ENCODE results near the gene OGFOD3. TPM values are rescaled to one million over a fixed set of nuclear protein-coding genes. Genes with fewer than 3 reads are reported as not detected.
A peak's percentile ranks its signal among the peaks of the same experiment; 100 is the strongest.
"Not testable (repeated sequence)": the region's sequence is repeated elsewhere in the genome, so short reads cannot be mapped to it uniquely, and the experiment has no call there.

The OGFOD3 gene
- total and polyA plus RNA-seq, 3 experiments from 2014 or later = 27.9 to 29.9 (median 28.4) TPM

DNA sequence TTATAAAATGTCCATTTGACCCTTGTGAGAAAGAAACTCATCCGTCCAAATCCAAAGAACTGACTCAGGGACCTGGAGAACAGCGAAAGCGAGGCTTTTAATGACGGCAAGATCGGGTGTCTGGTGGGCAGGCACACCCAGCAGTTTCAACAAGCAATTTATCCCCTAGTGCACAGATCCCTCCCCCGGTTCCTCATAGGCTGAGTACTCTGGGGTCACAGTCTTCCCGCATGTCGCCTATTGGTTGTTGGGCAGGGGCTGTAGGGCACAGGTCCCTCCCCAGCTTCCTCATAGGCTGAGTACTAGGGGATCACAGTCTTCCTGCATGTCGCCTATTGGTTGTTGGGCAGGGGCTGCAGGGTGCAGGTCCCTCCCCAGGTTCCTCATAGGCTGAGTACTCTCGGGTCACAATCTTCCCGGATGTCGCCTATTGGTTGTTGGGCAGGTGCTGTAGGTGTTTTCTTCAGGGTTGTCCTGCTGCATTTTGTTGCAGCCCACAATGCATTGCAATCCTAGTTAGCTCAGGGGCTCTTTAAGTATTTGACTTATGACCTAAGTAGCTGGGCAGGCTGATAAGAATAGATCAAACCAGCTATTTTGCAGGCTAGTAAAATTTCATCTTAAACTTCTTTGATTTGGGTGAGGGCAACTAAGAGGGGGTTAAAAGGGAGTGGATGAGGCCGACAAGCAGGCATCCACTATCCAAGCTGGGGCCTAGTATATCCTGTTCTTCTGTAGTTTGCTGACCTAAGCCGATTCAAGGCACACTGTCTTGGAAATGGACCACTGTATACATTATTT, 50.5 kb downstream of the OGFOD3 start:
- peaks cover 10% of the 10 kb centered on the region for H3K27me3 ChIP-seq (ENCODE audit: insufficient read depth, low read length, poor library complexity, severe bottlenecking)
- Mint-ChIP-seq H3K4me3 (no peak overlapping the region), H3K4me1 (peaks cover 0 to 15% (median 7%) of the 10 kb centered on the region in 3 donors), H3K9me3 (no peaks in the 10 kb centered on the region), H3K36me3 (no peaks in the 10 kb centered on the region), H3K27ac (peak overlapping the region in 1 of 8 donors; percentile 10), H3K27me3 (peaks cover 20 to 32% of the 10 kb centered on the region in 2 donors)
- H3K4me1 ChIP-seq (ENCODE audit: insufficient read depth, low read length) = peaks cover 5% of the 10 kb centered on the region
- no peaks in the 10 kb centered on the region for H3K36me3 ChIP-seq (ENCODE audit: insufficient read depth, low read length)
- no peak for DNase-seq
- ChIA-PET CTCF (no interaction called here), POLR2A (no interaction called here)
- no peaks in the 10 kb centered on the region for H3K9me3 ChIP-seq (ENCODE audit: low read length)
- no peak overlapping the region for H3K4me3 ChIP-seq (ENCODE audit: low read length)
- peak overlapping the region; percentile 64 for H3K27ac ChIP-seq (ENCODE audit: low read depth, low read length)

DNA sequence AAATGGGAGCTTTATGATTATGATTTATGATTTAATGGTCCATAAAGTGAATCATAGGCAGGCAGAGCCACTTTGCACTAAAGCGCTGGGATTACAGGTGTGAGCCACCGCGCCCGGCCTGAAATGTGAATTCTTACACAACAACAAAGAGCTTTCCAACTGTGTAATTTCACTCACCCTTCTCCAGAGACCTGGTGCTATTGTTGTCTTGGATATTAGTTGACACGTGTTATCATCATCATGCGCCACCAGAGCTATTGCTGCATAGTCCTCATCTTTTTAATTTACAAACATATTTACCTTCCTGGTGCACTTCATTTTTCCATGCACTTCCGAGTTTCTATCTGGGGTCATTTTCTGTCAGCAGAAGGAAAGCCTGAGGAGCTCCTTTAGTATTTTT, 51.6 kb downstream of the OGFOD3 start:
- Histone ChIP-seq H3K27me3 (ENCODE audit: insufficient read depth, low read length, poor library complexity, severe bottlenecking) (peaks cover 10% of the 10 kb centered on the region), H3K36me3 (ENCODE audit: insufficient read depth, low read length) (no peaks in the 10 kb centered on the region), H3K4me3 (ENCODE audit: low read length) (no peak overlapping the region), H3K9me3 (ENCODE audit: low read length) (no peaks in the 10 kb centered on the region), H3K27ac (ENCODE audit: low read depth, low read length) (no peak overlapping the region), H3K4me1 (ENCODE audit: insufficient read depth, low read length) (peaks cover 5% of the 10 kb centered on the region)
- Mint-ChIP-seq H3K27me3 (peaks cover 15 to 26% of the 10 kb centered on the region in 2 donors), H3K9me3 (no peaks in the 10 kb centered on the region), H3K36me3 (no peaks in the 10 kb centered on the region), H3K4me1 (peaks cover 0 to 11% (median 7%) of the 10 kb centered on the region in 3 donors), H3K27ac (no peak overlapping the region), H3K4me3 (no peak overlapping the region)
- no peak for DNase-seq
- ChIA-PET CTCF (no interaction called here), POLR2A (no interaction called here)

DNA sequence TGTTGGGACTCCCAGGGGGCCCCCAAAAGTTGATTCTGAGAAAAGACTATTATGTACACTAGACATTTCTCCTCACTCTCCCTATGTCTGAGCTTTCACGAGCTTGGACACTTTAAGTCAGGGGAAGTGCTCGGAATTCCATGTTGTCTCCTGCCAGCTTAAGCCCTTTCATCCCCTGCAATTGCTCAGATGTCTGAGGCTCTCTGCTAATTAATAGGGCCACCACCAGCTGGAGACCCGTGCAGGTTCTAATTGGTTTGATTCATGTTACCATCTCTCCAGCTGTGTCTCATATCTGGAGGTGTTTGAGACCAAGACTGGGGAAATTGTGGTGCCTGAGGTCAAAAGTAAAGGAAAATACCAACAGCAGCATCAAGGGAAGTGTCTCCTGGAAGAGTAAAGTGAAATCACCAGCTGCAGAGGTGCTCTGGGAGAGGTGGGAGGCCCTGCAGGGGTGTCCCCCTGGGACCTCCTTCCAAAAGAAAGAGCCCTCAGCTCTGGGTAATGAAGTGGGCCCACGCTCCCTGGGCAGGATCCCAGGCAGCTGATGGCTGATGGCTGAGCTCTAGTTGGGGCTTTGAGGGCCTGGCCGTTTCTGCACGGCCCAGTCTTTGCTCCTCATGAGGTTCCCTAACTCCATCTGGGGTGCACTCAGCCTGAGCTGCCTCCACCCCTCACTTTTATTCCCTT, 52.6 kb downstream of the OGFOD3 start:
- Mint-ChIP-seq H3K27me3 (peaks cover 15 to 20% of the 10 kb centered on the region in 2 donors), H3K36me3 (no peaks in the 10 kb centered on the region), H3K4me3 (no peak overlapping the region), H3K9me3 (no peaks in the 10 kb centered on the region), H3K4me1 (peaks cover 0 to 5% (median 4%) of the 10 kb centered on the region in 3 donors), H3K27ac (no peak overlapping the region)
- Histone ChIP-seq H3K36me3 (ENCODE audit: insufficient read depth, low read length) (no peaks in the 10 kb centered on the region), H3K4me3 (ENCODE audit: low read length) (no peak overlapping the region), H3K9me3 (ENCODE audit: low read length) (no peaks in the 10 kb centered on the region), H3K27me3 (ENCODE audit: insufficient read depth, low read length, poor library complexity, severe bottlenecking) (peaks cover 6% of the 10 kb centered on the region), H3K27ac (ENCODE audit: low read depth, low read length) (no peak overlapping the region), H3K4me1 (ENCODE audit: insufficient read depth, low read length) (peaks cover 4% of the 10 kb centered on the region)
- no peak for DNase-seq
- CTCF ChIA-PET = no interaction called here
- POLR2A ChIA-PET = no interaction called here

DNA sequence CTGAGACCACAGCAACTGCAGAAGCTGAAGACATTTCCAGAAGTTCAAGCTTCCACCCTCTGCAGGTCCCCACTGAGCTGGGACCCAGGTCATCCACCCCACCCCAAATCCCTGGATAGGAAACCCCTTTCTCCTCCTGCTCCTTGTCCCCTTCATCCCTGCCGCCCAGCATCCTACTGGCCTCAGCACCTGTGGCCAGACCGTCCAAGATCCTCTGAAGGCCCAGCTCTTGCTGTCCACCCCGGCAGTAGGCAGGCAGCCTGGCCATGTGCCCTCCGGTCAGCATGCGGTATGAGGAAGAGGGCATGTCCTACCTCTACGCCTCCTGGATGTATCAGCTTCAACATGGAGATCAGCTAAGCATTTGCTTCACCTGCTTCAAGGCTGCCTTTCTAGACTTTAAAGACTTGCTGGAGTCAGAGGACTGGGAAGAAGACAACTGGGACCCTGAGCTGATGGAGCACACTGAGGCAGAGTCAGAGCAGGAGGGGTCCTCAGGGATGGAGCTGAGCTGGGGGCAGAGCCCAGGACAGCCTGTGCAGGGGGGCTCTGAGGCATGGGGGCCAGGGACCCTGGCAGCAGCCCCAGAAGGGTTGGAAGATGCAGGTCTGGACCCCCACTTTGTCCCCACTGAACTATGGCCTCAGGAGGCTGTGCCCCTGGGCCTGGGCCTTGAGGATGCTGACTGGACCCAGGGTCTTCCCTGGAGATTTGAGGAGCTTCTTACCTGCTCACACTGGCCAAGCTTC, 56.3 kb downstream of the OGFOD3 start:
- H3K4me1 Mint-ChIP-seq = peaks cover 2 to 7% (median 7%) of the 10 kb centered on the region in 3 donors
- Histone ChIP-seq H3K4me3 (ENCODE audit: low read length) (no peak overlapping the region), H3K36me3 (ENCODE audit: insufficient read depth, low read length) (no peaks in the 10 kb centered on the region), H3K27me3 (ENCODE audit: insufficient read depth, low read length, poor library complexity, severe bottlenecking) (no peaks in the 10 kb centered on the region), H3K27ac (ENCODE audit: low read depth, low read length) (no peak overlapping the region), H3K4me1 (ENCODE audit: insufficient read depth, low read length) (no peaks in the 10 kb centered on the region), H3K9me3 (ENCODE audit: low read length) (no peaks in the 10 kb centered on the region)
- no peaks in the 10 kb centered on the region for H3K9me3 Mint-ChIP-seq
- H3K36me3 Mint-ChIP-seq = no peaks in the 10 kb centered on the region
- no peak for DNase-seq
- ChIA-PET POLR2A (no interaction called here), CTCF (interaction anchor here (0.8 to 1.3 kb wide), 2 partner anchors 11 to 193 kb away, joined by 3 to 4 read pairs; no protein-coding TSS in a partner anchor)
- H3K27me3 Mint-ChIP-seq = peaks cover 5 to 7% of the 10 kb centered on the region in 2 donors
- H3K4me3 Mint-ChIP-seq = no peak overlapping the region
- no peak overlapping the region for H3K27ac Mint-ChIP-seq

DNA sequence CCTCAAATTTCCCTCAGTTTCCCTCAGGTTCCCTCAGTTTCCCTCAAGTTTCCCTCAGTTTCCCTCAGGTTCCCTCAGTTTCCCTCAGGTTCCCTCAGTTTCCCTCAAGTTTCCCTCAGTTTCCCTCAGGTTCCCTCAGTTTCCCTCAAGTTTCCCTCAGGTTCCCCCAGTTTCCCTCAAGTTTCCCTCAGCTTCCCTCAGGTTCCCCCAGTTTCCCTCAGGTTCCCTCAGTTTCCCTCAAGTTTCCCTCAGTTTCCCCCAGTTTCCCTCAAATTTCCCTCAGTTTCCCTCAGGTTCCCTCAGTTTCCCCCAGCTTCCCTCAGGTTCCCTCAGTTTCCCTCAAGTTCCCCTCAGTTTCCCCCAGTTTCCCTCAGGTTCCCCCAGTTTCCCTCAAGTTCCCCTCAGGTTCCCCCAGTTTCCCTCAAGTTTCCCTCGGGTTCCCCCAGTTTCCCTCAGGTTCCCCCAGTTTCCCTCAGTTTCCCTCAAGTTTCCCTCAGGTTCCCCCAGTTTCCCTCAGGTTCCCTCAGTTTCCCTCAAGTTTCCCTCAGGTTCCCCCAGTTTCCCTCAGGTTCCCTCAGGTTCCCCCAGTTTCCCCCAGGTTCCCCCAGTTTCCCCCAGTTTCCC, 58.8 kb downstream of the OGFOD3 start:
- H3K36me3 ChIP-seq (ENCODE audit: insufficient read depth, low read length); H3K27ac ChIP-seq (ENCODE audit: low read depth, low read length); DNase-seq; H3K27me3 ChIP-seq (ENCODE audit: insufficient read depth, low read length, poor library complexity, severe bottlenecking); POLR2A ChIA-PET; H3K4me3 Mint-ChIP-seq; H3K4me1 Mint-ChIP-seq; H3K4me1 ChIP-seq (ENCODE audit: insufficient read depth, low read length); H3K36me3 Mint-ChIP-seq; H3K9me3 Mint-ChIP-seq; H3K4me3 ChIP-seq (ENCODE audit: low read length); H3K9me3 ChIP-seq (ENCODE audit: low read length); H3K27ac Mint-ChIP-seq: not testable (repeated sequence)
- H3K27me3 Mint-ChIP-seq = peaks cover 9 to 17% of the 10 kb centered on the region in 2 donors
- CTCF ChIA-PET = interaction anchor here (1.0 kb wide), 1 partner anchor 141 kb away, joined by 3 read pairs; no protein-coding TSS in a partner anchor

DNA sequence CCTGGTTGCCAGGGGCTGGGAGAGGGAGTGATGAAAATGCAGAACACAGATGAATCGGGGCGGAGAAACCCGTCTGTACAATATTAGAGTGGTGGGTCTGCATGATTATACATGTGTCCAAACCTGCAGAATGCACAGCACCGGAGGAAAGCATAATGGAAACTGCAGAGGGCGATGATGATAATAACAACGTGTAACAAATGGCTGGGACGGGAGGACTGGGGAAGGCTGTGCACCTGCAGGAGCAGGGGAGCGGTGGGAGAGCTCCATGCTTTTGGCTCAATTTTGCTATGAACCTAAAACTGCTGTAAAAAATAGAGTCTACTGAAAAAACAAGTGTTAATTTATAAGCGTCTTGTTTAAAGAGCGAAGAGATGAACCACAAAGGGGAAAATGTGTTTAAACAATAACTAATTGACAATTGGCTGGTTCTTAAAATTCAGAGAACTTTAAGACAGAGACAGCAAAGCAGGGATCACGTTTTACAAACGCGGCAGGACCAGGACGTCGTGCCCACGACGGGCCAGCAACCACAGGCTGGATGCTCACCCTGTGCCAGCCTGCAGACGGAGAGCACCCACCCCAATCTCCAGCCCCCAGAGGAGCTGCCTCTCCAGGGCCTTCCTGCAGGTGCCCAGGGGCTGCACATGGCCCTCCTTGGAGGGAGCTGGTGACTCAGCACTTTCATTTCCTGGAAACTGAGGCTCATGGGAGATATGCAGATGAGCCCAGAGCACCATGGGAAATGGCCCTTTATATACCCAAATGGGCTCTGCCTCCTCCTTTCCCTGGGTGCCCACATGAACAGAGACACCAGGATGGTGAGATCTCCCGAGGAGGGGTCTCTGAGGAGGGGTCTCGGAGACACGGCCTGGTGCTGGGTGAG, 59.7 kb downstream of the OGFOD3 start, which contains the start of gene TEX19:
Gene TEX19, plus strand, starts transcription at position 783 of the 886 bp plus-strand sequence. CDS start 2,904 bp downstream, outside the sequence.
- ChIA-PET CTCF (interaction anchor here (1.0 kb wide), 1 partner anchor 142 kb away, joined by 3 read pairs; no protein-coding TSS in a partner anchor), POLR2A (interaction anchor here (0.7 kb wide), 1 partner anchor 52 kb away, joined by 3 read pairs; no protein-coding TSS in a partner anchor)
- Histone ChIP-seq H3K4me3 (ENCODE audit: low read length) (no peak within 1 kb of the TSS), H3K4me1 (ENCODE audit: insufficient read depth, low read length) (no peaks in the 10 kb centered on the region), H3K27ac (ENCODE audit: low read depth, low read length) (no peak within 1 kb of the TSS), H3K36me3 (ENCODE audit: insufficient read depth, low read length) (no peaks in the 10 kb centered on the region), H3K27me3 (ENCODE audit: insufficient read depth, low read length, poor library complexity, severe bottlenecking) (no peaks in the 10 kb centered on the region), H3K9me3 (ENCODE audit: low read length) (no peaks in the 10 kb centered on the region)
- Mint-ChIP-seq H3K27ac (peak within 1 kb of the TSS in 1 of 8 donors; percentile 22), H3K36me3 (no peaks in the 10 kb centered on the region), H3K4me3 (peak within 1 kb of the TSS in 1 of 7 donors; percentile 8), H3K9me3 (no peaks in the 10 kb centered on the region), H3K4me1 (peaks cover 2 to 7% (median 7%) of the 10 kb centered on the region in 3 donors), H3K27me3 (peaks cover 9 to 17% of the 10 kb centered on the region in 2 donors)
- no peak for DNase-seq

DNA sequence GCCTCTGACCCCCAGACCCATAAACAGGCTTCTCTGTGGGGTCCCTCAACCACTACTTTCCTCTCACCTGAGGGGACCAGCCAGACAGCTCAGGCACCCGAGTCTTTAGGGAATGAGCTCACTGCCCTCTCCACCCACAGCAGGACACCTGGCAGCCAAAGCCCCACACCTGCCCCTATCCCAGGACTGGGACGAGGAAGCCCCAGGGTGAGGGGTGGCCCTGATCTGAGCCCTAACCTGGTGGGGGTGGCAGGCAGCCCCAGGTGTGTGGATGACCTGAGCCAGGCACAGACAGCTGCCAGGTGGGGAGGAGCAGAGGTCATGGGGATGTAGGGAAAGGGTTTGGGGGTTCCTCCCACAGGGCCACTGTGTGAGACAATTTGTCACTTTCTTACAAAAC, 61.0 kb downstream of the OGFOD3 start:
- Histone ChIP-seq H3K27ac (ENCODE audit: low read depth, low read length) (no peak overlapping the region), H3K36me3 (ENCODE audit: insufficient read depth, low read length) (no peaks in the 10 kb centered on the region), H3K4me3 (ENCODE audit: low read length) (no peak overlapping the region), H3K9me3 (ENCODE audit: low read length) (no peaks in the 10 kb centered on the region), H3K27me3 (ENCODE audit: insufficient read depth, low read length, poor library complexity, severe bottlenecking) (no peaks in the 10 kb centered on the region), H3K4me1 (ENCODE audit: insufficient read depth, low read length) (no peaks in the 10 kb centered on the region)
- Mint-ChIP-seq H3K9me3 (no peaks in the 10 kb centered on the region), H3K4me3 (no peak overlapping the region), H3K36me3 (no peaks in the 10 kb centered on the region), H3K27me3 (peaks cover 9 to 17% of the 10 kb centered on the region in 2 donors), H3K27ac (no peak overlapping the region), H3K4me1 (peaks cover 2 to 7% (median 7%) of the 10 kb centered on the region in 3 donors)
- POLR2A ChIA-PET = no interaction called here
- CTCF ChIA-PET = no interaction called here
- no peak for DNase-seq

Measured in CD8-positive, alpha-beta memory T cell (primary cell).